HepG2 (cell line): ENCODE data around the gene SEMA4B. TPM values are rescaled to one million over a fixed set of nuclear protein-coding genes. Genes with fewer than 3 reads are reported as not detected.
A peak's percentile ranks its signal among the peaks of the same experiment; 100 is the strongest.

ENCODE experiments used
- ATF1 ChIP-seq: IDR thresholded peaks from 2 replicates; pipeline ENCODE4 v1.6.1; 2016; ENCODE audit warnings: mild to moderate bottlenecking, control low read depth
- ESRRA ChIP-seq: sonication (generic); formaldehyde crosslinking; IDR thresholded peaks from 2 replicates; pipeline ENCODE4 v1.5.1; 2020; ENCODE audit warnings: mild to moderate bottlenecking, low read depth, missing genetic modification reagents
- EZH2 ChIP-seq: conservative IDR thresholded peaks from 2 replicates; pipeline ENCODE4 v1.6.1; 2012; ENCODE audit warnings: mild to moderate bottlenecking, low read depth, low read length, moderate library complexity
- NR2C2 ChIP-seq: sonication (generic); formaldehyde crosslinking; IDR thresholded peaks from 2 replicates; pipeline ENCODE4 v1.4.0; 2020; ENCODE audit warnings: missing genetic modification reagents, mild to moderate bottlenecking, moderate library complexity, borderline replicate concordance
- RNF2 ChIP-seq: fragments of 450-650 bp; conservative IDR thresholded peaks from 2 replicates; pipeline ENCODE4 v1.6.1; 2016; ENCODE audit warnings: low read depth
- ZBTB20 ChIP-seq: sonication (generic); formaldehyde crosslinking; IDR thresholded peaks from 2 replicates; pipeline ENCODE4 v1.8.1; 2023; ENCODE audit warnings: missing genetic modification reagents, low read depth, mild to moderate bottlenecking, borderline replicate concordance
- ZMYM2 ChIP-seq: sonication (generic); formaldehyde crosslinking; IDR thresholded peaks from 2 replicates; pipeline ENCODE4 v1.8.0; 2022; ENCODE audit warnings: mild to moderate bottlenecking, missing genetic modification reagents
- ZNF138 ChIP-seq: sonication (generic); formaldehyde crosslinking; IDR thresholded peaks from 2 replicates; pipeline ENCODE4 v1.5.0; 2020; ENCODE audit warnings: mild to moderate bottlenecking, low read depth, missing genetic modification reagents
- polyA plus RNA-seq, 8 experiments: library from polyadenylated mRNA; depleted of rRNA in 3 of 8; stranded (reverse) in 7 of 8; unstranded in 1 of 8; fragments of >200 nt; fragmentation: Illumina TruSeq in 4 of 8; extraction: Trizol in 4 of 8; gene quantifications; 2 replicates each; pipeline versions ENCODE4 v1.2.1 to v1.2.3, GENCODE V29; 2011 to 2016; ENCODE audit warnings: low read depth in 4 of 8, missing spikeins in 1 of 8, mixed read lengths in 1 of 8; ENCODE audit not compliant: insufficient read depth in 1 of 8
- total RNA-seq, 5 experiments: library from RNA; depleted of rRNA; stranded (reverse); fragments of >200 nt; fragmentation: Illumina TruSeq; extraction: Trizol; gene quantifications; 2 replicates each; pipeline ENCODE4 v1.2.3, GENCODE V29; 2016; ENCODE audit warnings: low read depth in 1 of 5
- TF ChIP-seq, protein P1 (sequence below): sonication (generic); formaldehyde crosslinking; IDR thresholded peaks from 2 replicates; pipeline ENCODE4 v1.5.1; 2020; ENCODE audit warnings: mild to moderate bottlenecking, moderate library complexity, missing genetic modification reagents
- TF ChIP-seq, protein P2 (sequence below): IDR thresholded peaks from 2 replicates; pipeline ENCODE4 v1.6.1; 2016; ENCODE audit warnings: control low read depth
- TF ChIP-seq, protein P3 (sequence below): sonication (generic); formaldehyde crosslinking; conservative IDR thresholded peaks from 2 replicates; pipeline ENCODE4 v1.8.1; 2023; ENCODE audit warnings: missing genetic modification reagents
- TF ChIP-seq, protein P4 (sequence below): sonication (generic); formaldehyde crosslinking; IDR thresholded peaks from 2 replicates; pipeline ENCODE4 v1.4.0; 2020; ENCODE audit warnings: missing genetic modification reagents
- TF ChIP-seq, protein P5 (sequence below): sonication (generic); formaldehyde crosslinking; IDR thresholded peaks from 2 replicates; pipeline ENCODE4 v1.4.0; 2020; ENCODE audit warnings: missing genetic modification reagents, borderline replicate concordance
- TF ChIP-seq, protein P6 (sequence below): sonication (generic); formaldehyde crosslinking; conservative IDR thresholded peaks from 2 replicates; pipeline ENCODE4 v1.8.0; 2022; ENCODE audit warnings: mild to moderate bottlenecking, moderate library complexity, missing genetic modification reagents

Gene SEMA4B
- total and polyA plus RNA-seq, 2 of the 13 experiments (the other 11 are each of a cell fraction or from before 2014, with no cell fraction given): 2.1 to 17.0 TPM

DNA sequence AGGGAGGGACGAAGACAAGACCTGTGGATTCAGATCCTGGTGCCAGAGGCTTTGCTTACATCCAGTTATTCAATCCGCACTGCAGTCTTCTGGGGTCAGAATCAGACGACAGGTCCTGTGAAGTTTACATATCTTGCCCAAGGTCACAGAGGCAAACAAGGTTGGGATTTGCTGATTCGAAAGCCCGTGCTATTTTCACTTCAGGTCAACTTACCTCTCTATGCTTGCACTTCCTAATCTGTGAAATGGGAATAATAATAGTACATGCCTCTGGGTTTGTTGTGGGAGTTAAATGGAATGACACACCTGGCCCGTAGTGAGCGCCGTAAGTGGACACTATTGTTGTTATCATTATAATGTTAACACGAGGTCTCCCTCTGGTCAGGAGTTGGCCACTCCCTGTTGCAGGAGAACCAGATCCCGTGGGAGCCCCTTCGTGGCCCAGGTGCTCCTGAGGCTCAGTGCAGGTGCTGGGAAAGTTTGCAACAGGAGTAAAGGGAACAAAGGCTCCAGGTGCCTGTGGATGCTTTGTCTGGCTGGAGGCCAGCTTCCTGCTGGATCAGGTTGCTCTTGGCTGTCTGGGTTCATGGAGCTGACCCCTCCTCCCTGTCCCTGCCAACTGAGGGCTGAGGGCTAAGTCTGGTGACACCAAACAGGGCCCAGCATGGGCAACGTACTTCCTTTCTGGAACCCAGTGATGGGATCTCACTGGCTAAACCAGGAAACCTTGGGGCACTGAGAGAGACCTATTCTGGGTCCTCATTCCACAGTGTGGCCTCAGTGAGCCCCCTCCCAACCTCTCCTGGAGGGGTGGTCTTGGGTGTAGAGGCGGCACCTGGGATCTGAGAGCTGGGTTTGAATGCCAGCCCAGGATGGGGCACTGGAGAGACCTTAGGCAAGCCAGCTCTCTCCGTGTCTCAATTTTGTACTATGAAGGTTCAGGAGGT is 40.1 kb upstream of the SEMA4B start (continued):
- peak; percentile 13; the same call in 1 of the 2 replicates for TF ChIP-seq ZBTB20 (CRISPR knock-in tag)
- TF ChIP-seq, protein P1, sequence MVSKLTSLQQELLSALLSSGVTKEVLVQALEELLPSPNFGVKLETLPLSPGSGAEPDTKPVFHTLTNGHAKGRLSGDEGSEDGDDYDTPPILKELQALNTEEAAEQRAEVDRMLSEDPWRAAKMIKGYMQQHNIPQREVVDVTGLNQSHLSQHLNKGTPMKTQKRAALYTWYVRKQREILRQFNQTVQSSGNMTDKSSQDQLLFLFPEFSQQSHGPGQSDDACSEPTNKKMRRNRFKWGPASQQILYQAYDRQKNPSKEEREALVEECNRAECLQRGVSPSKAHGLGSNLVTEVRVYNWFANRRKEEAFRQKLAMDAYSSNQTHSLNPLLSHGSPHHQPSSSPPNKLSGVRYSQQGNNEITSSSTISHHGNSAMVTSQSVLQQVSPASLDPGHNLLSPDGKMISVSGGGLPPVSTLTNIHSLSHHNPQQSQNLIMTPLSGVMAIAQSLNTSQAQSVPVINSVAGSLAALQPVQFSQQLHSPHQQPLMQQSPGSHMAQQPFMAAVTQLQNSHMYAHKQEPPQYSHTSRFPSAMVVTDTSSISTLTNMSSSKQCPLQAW (CRISPR knock-in tag): peak; percentile 81
- TF ChIP-seq ZMYM2 (CRISPR knock-in tag): 0 out of 2 replicates have a peak, but pooled peaks have one; percentile 49
- TF ChIP-seq, protein P2, sequence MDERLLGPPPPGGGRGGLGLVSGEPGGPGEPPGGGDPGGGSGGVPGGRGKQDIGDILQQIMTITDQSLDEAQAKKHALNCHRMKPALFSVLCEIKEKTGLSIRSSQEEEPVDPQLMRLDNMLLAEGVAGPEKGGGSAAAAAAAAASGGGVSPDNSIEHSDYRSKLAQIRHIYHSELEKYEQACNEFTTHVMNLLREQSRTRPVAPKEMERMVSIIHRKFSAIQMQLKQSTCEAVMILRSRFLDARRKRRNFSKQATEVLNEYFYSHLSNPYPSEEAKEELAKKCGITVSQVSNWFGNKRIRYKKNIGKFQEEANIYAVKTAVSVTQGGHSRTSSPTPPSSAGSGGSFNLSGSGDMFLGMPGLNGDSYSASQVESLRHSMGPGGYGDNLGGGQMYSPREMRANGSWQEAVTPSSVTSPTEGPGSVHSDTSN: no peak
- no peak for TF ChIP-seq ATF1 (CRISPR knock-in tag)
- no peak for TF ChIP-seq EZH2
- TF ChIP-seq NR2C2 (CRISPR knock-in tag): no peak
- TF ChIP-seq, protein P3, sequence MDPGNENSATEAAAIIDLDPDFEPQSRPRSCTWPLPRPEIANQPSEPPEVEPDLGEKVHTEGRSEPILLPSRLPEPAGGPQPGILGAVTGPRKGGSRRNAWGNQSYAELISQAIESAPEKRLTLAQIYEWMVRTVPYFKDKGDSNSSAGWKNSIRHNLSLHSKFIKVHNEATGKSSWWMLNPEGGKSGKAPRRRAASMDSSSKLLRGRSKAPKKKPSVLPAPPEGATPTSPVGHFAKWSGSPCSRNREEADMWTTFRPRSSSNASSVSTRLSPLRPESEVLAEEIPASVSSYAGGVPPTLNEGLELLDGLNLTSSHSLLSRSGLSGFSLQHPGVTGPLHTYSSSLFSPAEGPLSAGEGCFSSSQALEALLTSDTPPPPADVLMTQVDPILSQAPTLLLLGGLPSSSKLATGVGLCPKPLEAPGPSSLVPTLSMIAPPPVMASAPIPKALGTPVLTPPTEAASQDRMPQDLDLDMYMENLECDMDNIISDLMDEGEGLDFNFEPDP: no peak
- TF ChIP-seq, protein P4, sequence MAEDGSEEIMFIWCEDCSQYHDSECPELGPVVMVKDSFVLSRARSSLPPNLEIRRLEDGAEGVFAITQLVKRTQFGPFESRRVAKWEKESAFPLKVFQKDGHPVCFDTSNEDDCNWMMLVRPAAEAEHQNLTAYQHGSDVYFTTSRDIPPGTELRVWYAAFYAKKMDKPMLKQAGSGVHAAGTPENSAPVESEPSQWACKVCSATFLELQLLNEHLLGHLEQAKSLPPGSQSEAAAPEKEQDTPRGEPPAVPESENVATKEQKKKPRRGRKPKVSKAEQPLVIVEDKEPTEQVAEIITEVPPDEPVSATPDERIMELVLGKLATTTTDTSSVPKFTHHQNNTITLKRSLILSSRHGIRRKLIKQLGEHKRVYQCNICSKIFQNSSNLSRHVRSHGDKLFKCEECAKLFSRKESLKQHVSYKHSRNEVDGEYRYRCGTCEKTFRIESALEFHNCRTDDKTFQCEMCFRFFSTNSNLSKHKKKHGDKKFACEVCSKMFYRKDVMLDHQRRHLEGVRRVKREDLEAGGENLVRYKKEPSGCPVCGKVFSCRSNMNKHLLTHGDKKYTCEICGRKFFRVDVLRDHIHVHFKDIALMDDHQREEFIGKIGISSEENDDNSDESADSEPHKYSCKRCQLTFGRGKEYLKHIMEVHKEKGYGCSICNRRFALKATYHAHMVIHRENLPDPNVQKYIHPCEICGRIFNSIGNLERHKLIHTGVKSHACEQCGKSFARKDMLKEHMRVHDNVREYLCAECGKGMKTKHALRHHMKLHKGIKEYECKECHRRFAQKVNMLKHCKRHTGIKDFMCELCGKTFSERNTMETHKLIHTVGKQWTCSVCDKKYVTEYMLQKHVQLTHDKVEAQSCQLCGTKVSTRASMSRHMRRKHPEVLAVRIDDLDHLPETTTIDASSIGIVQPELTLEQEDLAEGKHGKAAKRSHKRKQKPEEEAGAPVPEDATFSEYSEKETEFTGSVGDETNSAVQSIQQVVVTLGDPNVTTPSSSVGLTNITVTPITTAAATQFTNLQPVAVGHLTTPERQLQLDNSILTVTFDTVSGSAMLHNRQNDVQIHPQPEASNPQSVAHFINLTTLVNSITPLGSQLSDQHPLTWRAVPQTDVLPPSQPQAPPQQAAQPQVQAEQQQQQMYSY: no peak
- TF ChIP-seq, protein P5, sequence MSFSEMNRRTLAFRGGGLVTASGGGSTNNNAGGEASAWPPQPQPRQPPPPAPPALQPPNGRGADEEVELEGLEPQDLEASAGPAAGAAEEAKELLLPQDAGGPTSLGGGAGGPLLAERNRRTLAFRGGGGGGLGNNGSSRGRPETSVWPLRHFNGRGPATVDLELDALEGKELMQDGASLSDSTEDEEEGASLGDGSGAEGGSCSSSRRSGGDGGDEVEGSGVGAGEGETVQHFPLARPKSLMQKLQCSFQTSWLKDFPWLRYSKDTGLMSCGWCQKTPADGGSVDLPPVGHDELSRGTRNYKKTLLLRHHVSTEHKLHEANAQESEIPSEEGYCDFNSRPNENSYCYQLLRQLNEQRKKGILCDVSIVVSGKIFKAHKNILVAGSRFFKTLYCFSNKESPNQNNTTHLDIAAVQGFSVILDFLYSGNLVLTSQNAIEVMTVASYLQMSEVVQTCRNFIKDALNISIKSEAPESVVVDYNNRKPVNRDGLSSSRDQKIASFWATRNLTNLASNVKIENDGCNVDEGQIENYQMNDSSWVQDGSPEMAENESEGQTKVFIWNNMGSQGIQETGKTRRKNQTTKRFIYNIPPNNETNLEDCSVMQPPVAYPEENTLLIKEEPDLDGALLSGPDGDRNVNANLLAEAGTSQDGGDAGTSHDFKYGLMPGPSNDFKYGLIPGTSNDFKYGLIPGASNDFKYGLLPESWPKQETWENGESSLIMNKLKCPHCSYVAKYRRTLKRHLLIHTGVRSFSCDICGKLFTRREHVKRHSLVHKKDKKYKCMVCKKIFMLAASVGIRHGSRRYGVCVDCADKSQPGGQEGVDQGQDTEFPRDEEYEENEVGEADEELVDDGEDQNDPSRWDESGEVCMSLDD (CRISPR knock-in tag): no peak
- no peak for TF ChIP-seq ZNF138 (CRISPR knock-in tag)
- 0 out of 2 replicates have a peak, but pooled peaks have one; percentile 55 for TF ChIP-seq ESRRA (CRISPR knock-in tag)
- no peak for TF ChIP-seq RNF2
- TF ChIP-seq, protein P6, sequence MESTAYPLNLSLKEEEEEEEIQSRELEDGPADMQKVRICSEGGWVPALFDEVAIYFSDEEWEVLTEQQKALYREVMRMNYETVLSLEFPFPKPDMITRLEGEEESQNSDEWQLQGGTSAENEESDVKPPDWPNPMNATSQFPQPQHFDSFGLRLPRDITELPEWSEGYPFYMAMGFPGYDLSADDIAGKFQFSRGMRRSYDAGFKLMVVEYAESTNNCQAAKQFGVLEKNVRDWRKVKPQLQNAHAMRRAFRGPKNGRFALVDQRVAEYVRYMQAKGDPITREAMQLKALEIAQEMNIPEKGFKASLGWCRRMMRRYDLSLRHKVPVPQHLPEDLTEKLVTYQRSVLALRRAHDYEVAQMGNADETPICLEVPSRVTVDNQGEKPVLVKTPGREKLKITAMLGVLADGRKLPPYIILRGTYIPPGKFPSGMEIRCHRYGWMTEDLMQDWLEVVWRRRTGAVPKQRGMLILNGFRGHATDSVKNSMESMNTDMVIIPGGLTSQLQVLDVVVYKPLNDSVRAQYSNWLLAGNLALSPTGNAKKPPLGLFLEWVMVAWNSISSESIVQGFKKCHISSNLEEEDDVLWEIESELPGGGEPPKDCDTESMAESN (CRISPR knock-in tag): no peak
